Neural crest cell (in vitro differentiated cells): ENCODE measurements around the gene DAZAP1. TPM values are rescaled to one million over a fixed set of nuclear protein-coding genes. Genes with fewer than 3 reads are reported as not detected.

Experiments
- DNase-seq: peaks from one replicate; pipeline ENCODE4 v3.0.0; 2021; ENCODE audit warnings: low read depth, mixed read lengths, low spot score
- H3K27ac Mint-ChIP-seq: one replicate; pipeline ENCODE4 v1.8.0; 2021; ENCODE audit warnings: mild to moderate bottlenecking, mixed read lengths; ENCODE audit not compliant: unreplicated experiment
- H3K27me3 Mint-ChIP-seq: 2 replicates; pipeline ENCODE4 v1.8.0; 2021; ENCODE audit warnings: low read depth, mild to moderate bottlenecking, mixed read lengths
- H3K36me3 Mint-ChIP-seq: 2 replicates; pipeline ENCODE4 v1.8.0; 2021; ENCODE audit warnings: low read depth, mild to moderate bottlenecking, mixed read lengths
- H3K4me1 Mint-ChIP-seq: 2 replicates; pipeline ENCODE4 v1.8.0; 2021; ENCODE audit warnings: mixed read lengths
- H3K4me3 Mint-ChIP-seq: one replicate; pipeline ENCODE4 v1.8.0; 2021; ENCODE audit warnings: mild to moderate bottlenecking, mixed read lengths
- H3K9me3 Mint-ChIP-seq: 2 replicates; pipeline ENCODE4 v1.8.0; 2021; ENCODE audit warnings: mixed read lengths
- CTCF ChIP-seq: fragments of 200-600 bp; sonication (generic); conservative IDR thresholded peaks from 2 replicates; pipeline ENCODE4 v1.5.0; 2021; ENCODE audit warnings: antibody characterized with exemption, mild to moderate bottlenecking
- total RNA-seq: library from RNA; stranded (reverse); gene quantifications from 2 replicates; pipeline ENCODE4 v1.2.1, GENCODE V29; 2021

The DAZAP1 gene
- total RNA-seq, 1 donor from 2014 or later: 146 TPM

- Mint-ChIP-seq H3K27ac (no peak overlapping the region), H3K9me3 (no peaks in the 10 kb centered on the region), H3K27me3 (peaks cover 46% of the 10 kb centered on the region), H3K4me1 (peaks cover 8% of the 10 kb centered on the region), H3K4me3 (peak overlapping the region; percentile 79), H3K36me3 (no peaks in the 10 kb centered on the region)
- no peak for TF ChIP-seq CTCF
- no peak for DNase-seq
These were observed 65.1 kb downstream of the DAZAP1 start for GRCh38 chr19:1472231-1473084.

- H3K27ac Mint-ChIP-seq: no peak overlapping the region
- no peaks in the 10 kb centered on the region for H3K9me3 Mint-ChIP-seq
- TF ChIP-seq CTCF: no peak
- no peaks in the 10 kb centered on the region for H3K36me3 Mint-ChIP-seq
- peak overlapping the region; percentile 79 for H3K4me3 Mint-ChIP-seq
- H3K27me3 Mint-ChIP-seq: peaks cover 44% of the 10 kb centered on the region
- H3K4me1 Mint-ChIP-seq: peaks cover 9% of the 10 kb centered on the region
- DNase-seq: no peak
These were observed 65.9 kb downstream of the DAZAP1 start for GRCh38 chr19:1473085-1473851.

GRCh38 chr19:1474011-1474764, 66.8 kb downstream of the DAZAP1 start:
- Mint-ChIP-seq H3K27me3 (peaks cover 39% of the 10 kb centered on the region), H3K4me3 (peak overlapping the region; percentile 64), H3K9me3 (no peaks in the 10 kb centered on the region), H3K27ac (no peak overlapping the region), H3K4me1 (peaks cover 13% of the 10 kb centered on the region), H3K36me3 (no peaks in the 10 kb centered on the region)
- no peak for TF ChIP-seq CTCF
- DNase-seq: no peak

GRCh38 chr19:1474765-1475351, 67.5 kb downstream of the DAZAP1 start:
- Mint-ChIP-seq H3K27me3 (peaks cover 39% of the 10 kb centered on the region), H3K9me3 (no peaks in the 10 kb centered on the region), H3K4me1 (peaks cover 15% of the 10 kb centered on the region), H3K27ac (no peak overlapping the region), H3K36me3 (no peaks in the 10 kb centered on the region), H3K4me3 (peak overlapping the region; percentile 64)
- TF ChIP-seq CTCF: no peak
- no peak for DNase-seq
